Gastroesophageal sphincter (tissue), 4 donors: ENCODE measurements around the gene SOX13. TPM values are rescaled to one million over a fixed set of nuclear protein-coding genes. Genes with fewer than 3 reads are reported as not detected.

ENCODE experiments used
- ATAC-seq: fragments of 150-250 bp; one replicate; pipeline ENCODE4 v1.9.1; 2016; ENCODE audit warnings: mild to moderate bottlenecking, moderate library complexity
- H3K27ac ChIP-seq, 4 donors: fragments of 200-600 bp; sonication (generic) in 3 of 4; 1 replicate in 3 of 4; 2 replicates in 1 of 4; pipeline ENCODE4 v1.5.1; 2016 to 2019
- H3K27me3 ChIP-seq: fragments of 200-600 bp; sonication (generic); one replicate; pipeline ENCODE4 v1.5.1; 2019
- H3K36me3 ChIP-seq, 2 donors: fragments of 200-600 bp; sonication (generic); one replicate each; pipeline ENCODE4 v1.5.1; 2019; ENCODE audit warnings: control low read depth in 1 of 2
- H3K4me1 ChIP-seq, 3 donors: fragments of 200-600 bp; sonication (generic); 1 replicate in 2 of 3; 2 replicates in 1 of 3; pipeline ENCODE4 v1.5.1; 2016 to 2019; ENCODE audit warnings: control low read depth in 2 of 3
- H3K4me3 ChIP-seq, 2 donors: fragments of 200-600 bp; sonication (generic); one replicate each; pipeline ENCODE4 v1.5.1; 2019; ENCODE audit warnings: mild to moderate bottlenecking in 1 of 2, moderate library complexity in 1 of 2
- H3K9me3 ChIP-seq, 3 donors: fragments of 200-600 bp; sonication (generic); one replicate each; pipeline ENCODE4 v1.5.1; 2017 to 2019; ENCODE audit warnings: control low read depth in 2 of 3
- CTCF ChIP-seq, 4 experiments: fragments of 200-600 bp in 2 of 4; fragments of 450-650 bp in 2 of 4; sonication (generic) in 1 of 4; IDR thresholded peaks; one replicate each; pipeline ENCODE4 v1.5.1; 2017 to 2019; ENCODE audit warnings: antibody characterized with exemption in 4 of 4, mild to moderate bottlenecking in 2 of 4, moderate library complexity in 2 of 4
- EP300 ChIP-seq: sonication (generic); formaldehyde crosslinking; IDR thresholded peaks from one replicate; pipeline ENCODE4 v1.6.1; 2017; ENCODE audit warnings: antibody characterized with exemption, mild to moderate bottlenecking
- POLR2A ChIP-seq, 2 donors: fragments of 450-650 bp; IDR thresholded peaks; one replicate each; pipeline ENCODE4 v1.6.1; 2017; ENCODE audit warnings: antibody characterized with exemption in 2 of 2, mild to moderate bottlenecking in 2 of 2, moderate library complexity in 1 of 2
- POLR2AphosphoS5 ChIP-seq: sonication (generic); formaldehyde crosslinking; IDR thresholded peaks from one replicate; pipeline ENCODE4 v1.6.1; 2017; ENCODE audit warnings: antibody characterized with exemption
- WGBS, 2 donors: methylation state at CpG; one replicate each; pipeline ENCODE4 v1.1.5; 2018; ENCODE audit warnings: low coverage in 1 of 2; 5-methylcytosine and 5-hydroxymethylcytosine counted together
- total RNA-seq, 4 donors: library from RNA; depleted of rRNA; stranded (reverse); fragments of >200 nt; gene quantifications; one replicate each; pipeline ENCODE4 v1.1.0, GENCODE V29; 2016

The SOX13 gene
- total RNA-seq, 4 donors from 2014 or later, result 15.3 to 20.4 (median 17.3) TPM

- Histone ChIP-seq H3K27me3 (peaks cover 59% of the 10 kb centered on the region), H3K4me3 (peak within 1 kb of the TSS; percentile 46 to 75), H3K4me1 (peaks cover 0 to 29% (median 13%) of the 10 kb centered on the region in 3 donors), H3K36me3 (peaks cover 0 to under 1% of the 10 kb centered on the region in 2 donors), H3K27ac (peak within 1 kb of the TSS in 3 of 4 donors; percentile 78 to 86 (median 84)), H3K9me3 (no peaks in the 10 kb centered on the region)
- TF ChIP-seq CTCF (IDR thresholded peaks at IDR 0.05), result no peak
- TF ChIP-seq POLR2A (IDR thresholded peaks at IDR 0.05), result no peak
- no peak for TF ChIP-seq POLR2AphosphoS5
- TF ChIP-seq EP300, result no peak
- ATAC-seq, result peak; percentile 75
- WGBS, 2 donors, result no CpG with 5 or more reads among the region's 94 CpGs
Measured at GRCh38 chr1:204151552-204152309, 78.8 kb downstream of the SOX13 start, which contains the start of gene ETNK2. ETNK2 (minus strand) TSS chr1:204152044; CDS start chr1:204151852, 192 bp downstream.

- Histone ChIP-seq H3K4me1 (peaks cover 0 to 29% (median 13%) of the 10 kb centered on the region in 3 donors), H3K27ac (peak overlapping the region in 3 of 4 donors; percentile 78 to 86 (median 84)), H3K9me3 (no peaks in the 10 kb centered on the region), H3K36me3 (no peaks in the 10 kb centered on the region), H3K27me3 (peaks cover 67% of the 10 kb centered on the region), H3K4me3 (peak overlapping the region; percentile 46 to 75)
- 51% methylated on average over 2 of the region's 25 CpGs; no CpG with 5 or more reads in 1 of the 2 donors for WGBS, 2 donors
- ATAC-seq, result no peak
- TF ChIP-seq EP300 (no peak), POLR2AphosphoS5 (no peak), POLR2A (IDR thresholded peaks at IDR 0.05) (no peak), CTCF (IDR thresholded peaks at IDR 0.05) (no peak)
Measured at GRCh38 chr1:204152310-204153044, 79.6 kb downstream of the SOX13 start.

- H3K27me3 ChIP-seq, result peaks cover 67% of the 10 kb centered on the region
- TF ChIP-seq EP300 (no peak), CTCF (IDR thresholded peaks at IDR 0.05) (no peak), POLR2A (IDR thresholded peaks at IDR 0.05) (no peak), POLR2AphosphoS5 (no peak)
- H3K4me3 ChIP-seq, result no peak overlapping the region
- H3K36me3 ChIP-seq, result no peaks in the 10 kb centered on the region
- no peak overlapping the region for H3K27ac ChIP-seq
- no peaks in the 10 kb centered on the region for H3K9me3 ChIP-seq
- ATAC-seq, result no peak
- peaks cover 0 to 29% (median 13%) of the 10 kb centered on the region in 3 donors for H3K4me1 ChIP-seq
- 92 to 100% methylated on average over 1 to 2 of the region's 5 CpGs for WGBS, 2 donors
Measured at GRCh38 chr1:204153667-204154066, 80.8 kb downstream of the SOX13 start.

- no peak for TF ChIP-seq EP300
- no peak for TF ChIP-seq CTCF (IDR thresholded peaks at IDR 0.05)
- no peak for TF ChIP-seq POLR2A (IDR thresholded peaks at IDR 0.05)
- no peak for TF ChIP-seq POLR2AphosphoS5
- no peak for ATAC-seq
- Histone ChIP-seq H3K27ac (no peak overlapping the region), H3K4me3 (no peak overlapping the region), H3K9me3 (no peaks in the 10 kb centered on the region), H3K27me3 (peaks cover 71% of the 10 kb centered on the region), H3K36me3 (no peaks in the 10 kb centered on the region), H3K4me1 (peaks cover 0 to 29% (median 13%) of the 10 kb centered on the region in 3 donors)
- WGBS, 2 donors, result 94 to 100% methylated on average over 1 to 10 of the region's 15 CpGs
Measured at GRCh38 chr1:204154568-204155255, 81.8 kb downstream of the SOX13 start.
